K562 treated with DMSO at 1 percent for 48 hours (cell line): Measurements from ENCODE around the gene ZNF652. TPM values are rescaled to one million over a fixed set of nuclear protein-coding genes. Genes with fewer than 3 reads are reported as not detected.

Experiments
- total RNA-seq: library from RNA; unstranded; fragments of 300-600 nt; gene quantifications from 2 replicates; pipeline ENCODE4 v1.2.3, GENCODE V29; 2022; ENCODE audit warnings: low replicate concordance; ENCODE audit errors: extremely low read depth

ZNF652 gene
- total RNA-seq, result not detected in 2 replicates

DNA sequence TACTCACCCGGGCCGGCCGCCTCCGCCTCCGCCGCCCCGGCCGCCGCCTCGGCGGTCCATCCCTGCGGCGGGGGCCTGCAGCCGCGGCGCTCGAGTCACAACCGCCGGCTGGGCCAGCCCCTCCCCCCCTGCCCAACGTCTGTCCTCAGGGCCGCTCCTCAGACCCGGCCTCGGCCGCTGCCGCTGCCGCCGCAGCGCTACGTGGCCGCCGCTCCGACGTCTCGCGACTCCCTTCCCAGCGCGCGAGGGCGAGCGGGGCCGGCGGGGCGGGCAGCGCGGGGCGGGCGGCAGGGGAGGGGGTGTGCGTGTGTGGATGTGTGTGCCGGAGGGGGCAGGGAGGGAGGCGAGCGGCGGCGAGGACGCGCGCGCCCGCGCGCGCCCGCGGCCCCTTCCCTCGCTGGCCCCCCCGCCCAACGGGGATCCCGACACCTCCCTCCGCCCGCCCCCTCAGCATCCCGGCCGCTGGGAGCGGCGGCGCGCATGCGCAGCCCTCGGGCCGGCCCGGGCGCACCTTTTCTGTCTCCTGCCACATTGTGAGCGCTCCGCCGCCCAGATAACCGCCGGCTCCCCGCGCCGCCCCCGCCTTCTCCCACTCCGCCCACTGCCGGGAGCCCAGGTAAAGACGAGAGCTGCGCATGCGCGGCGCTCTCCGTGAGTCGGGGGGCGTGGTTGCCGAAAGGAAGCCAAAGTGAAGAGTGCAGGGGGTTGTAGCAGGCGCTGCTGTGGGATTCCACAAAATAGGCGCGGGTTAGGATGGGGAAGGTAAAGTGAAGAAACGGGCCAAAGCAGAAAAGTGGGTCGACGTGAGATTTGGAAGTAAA, at the start of gene ZNF652:
Gene ZNF652, minus strand, starts transcription at position 349 of the 821 bp plus-strand sequence. CDS start 44,525 bp downstream, outside the sequence.

Other genes starting within 250 kb of the ZNF652 start
- gene B4GALNT2, start 229.5 kb downstream of the ZNF652 start, total RNA-seq, result not detected in 2 replicates
- gene GNGT2, start 151.7 kb downstream of the ZNF652 start, total RNA-seq, result not detected in 2 replicates
- gene ABI3, start 151.5 kb downstream of the ZNF652 start, total RNA-seq, result not detected in 2 replicates
- gene PHOSPHO1, start 131.5 kb downstream of the ZNF652 start, total RNA-seq, result not detected in 2 replicates
- gene PHB1, start 52.6 kb upstream of the ZNF652 start, total RNA-seq, result 3,430 TPM in 1 of 2 replicates, not detected in the other
- not detected in 2 replicates for gene NGFR, start 133.0 kb upstream of the ZNF652 start, total RNA-seq
- not detected in 2 replicates for gene NXPH3, start 213.6 kb upstream of the ZNF652 start, total RNA-seq